Hepatocyte (in vitro differentiated cells): ENCODE results near the gene AMBP.

Experiments used
- EZH2 ChIP-seq: fragments of 200-600 bp; sonication (generic); IDR thresholded peaks from 2 replicates; pipeline ENCODE4 v1.6.1; 2016; ENCODE audit warnings: antibody characterized with exemption, mild to moderate bottlenecking, borderline replicate concordance
- EZH2phosphoT487 ChIP-seq: fragments of 200-600 bp; sonication (generic); IDR thresholded peaks from one replicate; pipeline ENCODE4 v1.6.1; 2018; ENCODE audit warnings: antibody characterized with exemption, mild to moderate bottlenecking, low read depth, moderate library complexity; ENCODE audit not compliant: unreplicated experiment, severe bottlenecking
- TF ChIP-seq, protein P1 (sequence below): fragments of 200-600 bp; sonication (generic); IDR thresholded peaks from 2 replicates; pipeline ENCODE4 v1.5.1; 2016; ENCODE audit warnings: antibody characterized with exemption, mild to moderate bottlenecking; ENCODE audit not compliant: poor library complexity

DNA sequence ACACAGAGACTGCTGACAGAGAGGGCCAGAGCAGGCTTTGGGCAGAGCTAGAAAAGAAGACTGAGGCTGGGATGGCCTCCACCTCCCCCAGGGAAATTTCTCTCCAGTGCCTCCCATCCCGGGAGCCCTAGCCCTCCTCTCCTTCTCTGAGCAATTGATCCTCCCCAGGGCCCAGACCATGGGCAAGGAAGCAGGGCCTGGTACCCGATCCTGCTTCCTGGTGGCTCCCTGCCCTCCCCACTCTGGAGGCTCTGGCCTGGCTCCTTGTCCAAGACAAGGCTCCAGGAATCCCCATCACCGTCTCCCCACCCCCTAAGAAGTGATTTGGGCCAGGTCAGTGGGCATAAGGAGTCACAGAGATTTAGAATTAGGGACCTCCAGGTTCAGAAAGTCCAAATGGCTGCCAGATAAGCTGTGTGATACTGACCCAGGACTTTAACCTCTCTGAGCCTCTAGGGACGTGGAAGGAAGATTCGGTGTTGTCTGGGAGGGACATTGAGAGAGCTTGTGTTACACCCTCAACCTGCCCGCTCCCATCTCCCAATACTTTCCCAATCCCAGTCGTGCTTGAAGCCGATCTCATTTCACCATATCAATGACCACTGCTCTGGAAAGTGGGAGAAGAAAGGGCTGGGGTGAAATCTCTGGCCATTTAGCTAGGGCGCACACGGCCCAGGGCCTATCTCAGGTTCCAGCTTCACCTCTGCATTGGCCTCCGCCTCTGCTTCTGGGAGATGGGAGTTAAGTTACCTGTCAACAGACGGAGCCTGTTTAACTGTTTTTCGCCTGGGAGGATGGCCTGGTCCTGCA is 46.8 kb upstream of the AMBP start:
- TF ChIP-seq, protein P1, sequence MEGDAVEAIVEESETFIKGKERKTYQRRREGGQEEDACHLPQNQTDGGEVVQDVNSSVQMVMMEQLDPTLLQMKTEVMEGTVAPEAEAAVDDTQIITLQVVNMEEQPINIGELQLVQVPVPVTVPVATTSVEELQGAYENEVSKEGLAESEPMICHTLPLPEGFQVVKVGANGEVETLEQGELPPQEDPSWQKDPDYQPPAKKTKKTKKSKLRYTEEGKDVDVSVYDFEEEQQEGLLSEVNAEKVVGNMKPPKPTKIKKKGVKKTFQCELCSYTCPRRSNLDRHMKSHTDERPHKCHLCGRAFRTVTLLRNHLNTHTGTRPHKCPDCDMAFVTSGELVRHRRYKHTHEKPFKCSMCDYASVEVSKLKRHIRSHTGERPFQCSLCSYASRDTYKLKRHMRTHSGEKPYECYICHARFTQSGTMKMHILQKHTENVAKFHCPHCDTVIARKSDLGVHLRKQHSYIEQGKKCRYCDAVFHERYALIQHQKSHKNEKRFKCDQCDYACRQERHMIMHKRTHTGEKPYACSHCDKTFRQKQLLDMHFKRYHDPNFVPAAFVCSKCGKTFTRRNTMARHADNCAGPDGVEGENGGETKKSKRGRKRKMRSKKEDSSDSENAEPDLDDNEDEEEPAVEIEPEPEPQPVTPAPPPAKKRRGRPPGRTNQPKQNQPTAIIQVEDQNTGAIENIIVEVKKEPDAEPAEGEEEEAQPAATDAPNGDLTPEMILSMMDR = no peak
- no peak for TF ChIP-seq EZH2
- no peak for TF ChIP-seq EZH2phosphoT487
